Endothelial cell of umbilical vein (primary cell): ENCODE results near the gene DAP3. TPM values are rescaled to one million over a fixed set of nuclear protein-coding genes. Genes with fewer than 3 reads are reported as not detected.
"Not testable (repeated sequence)": the region's sequence is repeated elsewhere in the genome, so short reads cannot be mapped to it uniquely, and the experiment has no call there.

ENCODE experiments used
- BruUV-seq: library from RNA; stranded (reverse); fragments of 400-500 nt; replicated peaks from 2 replicates; lab custom pipeline; 2021; lab: Mats Ljungman, UMichigan
- CTCF ChIA-PET: fragments of 300-600, 350-600 bp; sonication (Branson Sonifier 250); formaldehyde crosslinking; loops from one replicate; lab custom pipeline; 2021; ENCODE audit warnings: antibody characterized with exemption, inconsistent platforms; lab: Charles Lee
- POLR2A ChIA-PET: fragments of 300-600, 350-600 bp; sonication (Branson Sonifier 250); formaldehyde crosslinking; loops from one replicate; lab custom pipeline; 2021; ENCODE audit warnings: antibody characterized with exemption, inconsistent platforms; lab: Charles Lee
- DNase-seq: peaks from one replicate; pipeline ENCODE4 v3.0.0-alpha.2; 2011; ENCODE audit warnings: low read depth, low spot score
- FAIRE-seq: peaks from 2 replicates; lab custom pipeline; 2011; peaks lifted over from hg19 to GRCh38; lab: Jason Lieb, UNC
- H2AFZ ChIP-seq: 2 replicates; pipeline ENCODE4 v1.6.0; 2012; ENCODE audit warnings: low read depth, low read length, control low read depth, inconsistent platforms
- H3K27ac ChIP-seq: 2 replicates; pipeline ENCODE4 v1.5.1; 2011; ENCODE audit warnings: low read depth, mild to moderate bottlenecking, control low read depth, low read length, moderate library complexity; ENCODE audit not compliant: insufficient read depth
- H3K27me3 ChIP-seq, 2 experiments: 2 replicates each; pipeline versions ENCODE4 v1.6.0 to v1.6.1; 2011; ENCODE audit warnings: low read length in 2 of 2, mixed read lengths in 1 of 2; ENCODE audit not compliant: control insufficient read depth in 2 of 2, insufficient read depth in 2 of 2
- H3K36me3 ChIP-seq, 2 experiments: 2 replicates in 1 of 2; 3 replicates in 1 of 2; pipeline ENCODE4 v1.5.1; 2011; ENCODE audit warnings: low read length in 2 of 2, mild to moderate bottlenecking in 1 of 2, moderate library complexity in 1 of 2; ENCODE audit not compliant: control insufficient read depth in 2 of 2, insufficient read depth in 2 of 2; ENCODE audit errors: extremely low read depth in 1 of 2
- H3K4me1 ChIP-seq: 3 replicates; pipeline ENCODE4 v1.5.1; 2011; ENCODE audit warnings: mild to moderate bottlenecking, low read length; ENCODE audit not compliant: control insufficient read depth, insufficient read depth; ENCODE audit errors: extremely low read depth
- H3K4me2 ChIP-seq: 2 replicates; pipeline ENCODE4 v1.6.1; 2011; ENCODE audit warnings: low read length, control low read depth, mixed read lengths; ENCODE audit not compliant: insufficient read depth
- H3K4me3 ChIP-seq, 3 experiments: fragments of 200-600 bp in 1 of 3; sonication (generic), shearing (Covaris generic) in 1 of 3; replicated peaks in 1 of 3; 2 replicates each; pipeline ENCODE4 v1.5.1; 2011 to 2016; ENCODE audit warnings: control low read depth in 3 of 3, low read length in 3 of 3, mild to moderate bottlenecking in 2 of 3, inconsistent platforms in 1 of 3, low read depth in 1 of 3, moderate library complexity in 1 of 3; ENCODE audit not compliant: insufficient read depth in 1 of 3
- H3K79me2 ChIP-seq: 2 replicates; pipeline ENCODE4 v1.6.0; 2012; ENCODE audit warnings: low read length, inconsistent platforms; ENCODE audit not compliant: control insufficient read depth, insufficient read depth
- H3K9ac ChIP-seq: replicated peaks from 2 replicates; pipeline ENCODE3; 2011; ENCODE audit warnings: low read length, control low read depth; ENCODE audit not compliant: insufficient read depth; ENCODE audit errors: extremely low read depth
- H3K9me1 ChIP-seq: replicated peaks from 3 replicates; pipeline ENCODE4 v1.6.0; 2011; ENCODE audit warnings: mild to moderate bottlenecking, low read length; ENCODE audit not compliant: control insufficient read depth, insufficient read depth; ENCODE audit errors: extremely low read depth
- H3K9me3 ChIP-seq: replicated peaks from 2 replicates; pipeline ENCODE4 v1.5.1; 2012; ENCODE audit warnings: low read length, inconsistent platforms; ENCODE audit not compliant: control insufficient read depth, insufficient read depth
- H4K20me1 ChIP-seq: replicated peaks from 2 replicates; pipeline ENCODE3; 2011; ENCODE audit warnings: mild to moderate bottlenecking, low read length; ENCODE audit not compliant: control insufficient read depth, insufficient read depth; ENCODE audit errors: extremely low read depth
- EZH2 ChIP-seq: IDR thresholded peaks from 2 replicates; pipeline ENCODE4 v1.6.1; 2012; ENCODE audit warnings: borderline replicate concordance, low read depth, mild to moderate bottlenecking, moderate library complexity, low read length, inconsistent platforms; ENCODE audit not compliant: severe bottlenecking
- FOS ChIP-seq: IDR thresholded peaks from 2 replicates; pipeline ENCODE4 v1.6.1; 2011; ENCODE audit warnings: mild to moderate bottlenecking, low read length, moderate library complexity, borderline replicate concordance; ENCODE audit not compliant: insufficient read depth
- GATA2 ChIP-seq: IDR thresholded peaks from 2 replicates; pipeline ENCODE4 v1.7.0; 2011; ENCODE audit warnings: low read depth, mild to moderate bottlenecking, moderate library complexity, mixed read lengths, low read length; ENCODE audit not compliant: insufficient read length, insufficient read depth
- JUN ChIP-seq: IDR thresholded peaks from 2 replicates; pipeline ENCODE4 v1.6.1; 2011; ENCODE audit warnings: borderline replicate concordance, low read depth; ENCODE audit not compliant: insufficient read length, insufficient read depth
- MYC ChIP-seq: IDR thresholded peaks from one replicate; pipeline ENCODE4 v1.6.1; 2011; ENCODE audit warnings: mild to moderate bottlenecking, low read depth, low read length
- POLR2A ChIP-seq: IDR thresholded peaks from 2 replicates; pipeline ENCODE4 v1.6.1; 2012; ENCODE audit warnings: low read depth, mild to moderate bottlenecking, control low read depth, low read length
- POLR2AphosphoS5 ChIP-seq: IDR thresholded peaks from 2 replicates; pipeline ENCODE4 v1.6.1; 2012; ENCODE audit warnings: low read depth, mild to moderate bottlenecking, control low read depth, low read length, moderate library complexity; ENCODE audit not compliant: insufficient read depth
- dilution Hi-C: fragments of 300-500 bp; cut with MboI; formaldehyde crosslinking; loops from one replicate; pipeline ENCODE4 v1.15.0; 2019; ENCODE audit warnings: low sequenced_read_pairs; ENCODE audit not compliant: extremely low pct_ligation_motif_present
- intact Hi-C: fragments of 100-400 bp; cut with micrococcal nuclease; formaldehyde crosslinking; loops from one replicate; pipeline ENCODE4 v1.10.0; 2022
- polyA plus RNA-seq, 4 experiments: library from polyadenylated mRNA; depleted of rRNA in 3 of 4; stranded (reverse) in 3 of 4; unstranded in 1 of 4; fragments of >200 nt; gene quantifications; 2 replicates each; pipeline versions ENCODE4 v1.2.1 to v1.2.3, GENCODE V29; 2011 to 2012; ENCODE audit warnings: missing spikeins in 1 of 4
- total RNA-seq: library from RNA; stranded (reverse); gene quantifications from 2 replicates; pipeline ENCODE4 v1.2.3, GENCODE V29; 2021
- TF ChIP-seq, protein P1 (sequence below), 2 donors: IDR thresholded peaks; 1 replicate in 1 of 2; 2 replicates in 1 of 2; pipeline ENCODE4 v1.5.1; 2011; ENCODE audit warnings: low read length in 2 of 2, mild to moderate bottlenecking in 2 of 2, moderate library complexity in 2 of 2, control low read depth in 1 of 2, inconsistent platforms in 1 of 2, low read depth in 1 of 2; ENCODE audit not compliant: insufficient read depth in 1 of 2; ENCODE audit errors: extremely low read depth in 1 of 2
- TF ChIP-seq, protein P2 (sequence below): IDR thresholded peaks from 2 replicates; pipeline ENCODE4 v1.6.1; 2011; ENCODE audit not compliant: insufficient read depth, insufficient read length

DAP3 gene
- total and polyA plus RNA-seq, 2 donors (not counting 3 experiments of a cell fraction or from before 2014, with no cell fraction given): 86.5 to 104 TPM

DNA sequence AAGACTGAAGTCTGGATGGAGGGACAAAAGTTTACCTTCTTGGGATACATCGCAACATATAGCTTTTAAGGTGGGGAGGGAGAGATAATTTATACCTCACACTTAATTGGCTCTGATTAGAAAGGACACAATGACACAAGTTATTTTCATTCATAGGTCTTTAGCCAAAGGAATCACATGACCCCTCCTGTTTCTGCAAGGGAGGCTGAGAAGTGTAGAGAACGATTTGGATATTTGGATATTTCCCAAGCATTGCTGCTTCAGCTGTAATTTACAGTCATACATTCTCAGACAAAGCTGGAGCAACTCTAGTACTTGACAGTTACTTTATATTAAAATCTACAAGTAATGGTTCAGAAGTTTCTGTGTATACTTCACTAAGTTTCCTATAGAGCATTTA is 24.2 kb downstream of the DAP3 start:
- no TSS peak for BruUV-seq
- TF ChIP-seq, protein P1, sequence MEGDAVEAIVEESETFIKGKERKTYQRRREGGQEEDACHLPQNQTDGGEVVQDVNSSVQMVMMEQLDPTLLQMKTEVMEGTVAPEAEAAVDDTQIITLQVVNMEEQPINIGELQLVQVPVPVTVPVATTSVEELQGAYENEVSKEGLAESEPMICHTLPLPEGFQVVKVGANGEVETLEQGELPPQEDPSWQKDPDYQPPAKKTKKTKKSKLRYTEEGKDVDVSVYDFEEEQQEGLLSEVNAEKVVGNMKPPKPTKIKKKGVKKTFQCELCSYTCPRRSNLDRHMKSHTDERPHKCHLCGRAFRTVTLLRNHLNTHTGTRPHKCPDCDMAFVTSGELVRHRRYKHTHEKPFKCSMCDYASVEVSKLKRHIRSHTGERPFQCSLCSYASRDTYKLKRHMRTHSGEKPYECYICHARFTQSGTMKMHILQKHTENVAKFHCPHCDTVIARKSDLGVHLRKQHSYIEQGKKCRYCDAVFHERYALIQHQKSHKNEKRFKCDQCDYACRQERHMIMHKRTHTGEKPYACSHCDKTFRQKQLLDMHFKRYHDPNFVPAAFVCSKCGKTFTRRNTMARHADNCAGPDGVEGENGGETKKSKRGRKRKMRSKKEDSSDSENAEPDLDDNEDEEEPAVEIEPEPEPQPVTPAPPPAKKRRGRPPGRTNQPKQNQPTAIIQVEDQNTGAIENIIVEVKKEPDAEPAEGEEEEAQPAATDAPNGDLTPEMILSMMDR (IDR thresholded peaks at IDR 0.05; ENCODE audit: extremely low read depth in 1 of 2, insufficient read depth in 1 of 2, low read depth in 1 of 2, low read length in 2 of 2): no peak
- no peak for TF ChIP-seq GATA2
- TF ChIP-seq, protein P2, sequence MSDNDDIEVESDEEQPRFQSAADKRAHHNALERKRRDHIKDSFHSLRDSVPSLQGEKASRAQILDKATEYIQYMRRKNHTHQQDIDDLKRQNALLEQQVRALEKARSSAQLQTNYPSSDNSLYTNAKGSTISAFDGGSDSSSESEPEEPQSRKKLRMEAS: no peak
- TF ChIP-seq FOS: no peak
- TF ChIP-seq MYC: no peak
- no peak for TF ChIP-seq POLR2AphosphoS5
- no peak for TF ChIP-seq JUN
- TF ChIP-seq EZH2: no peak
- no peak for TF ChIP-seq POLR2A
- H3K27ac ChIP-seq: no peak overlapping the region
- no peak overlapping the region for H3K4me3 ChIP-seq
- H3K36me3 ChIP-seq: peaks cover 0 to 2% of the 10 kb centered on the region in 2 experiments
- dilution Hi-C loops: no loop called here
- no peaks in the 10 kb centered on the region for H3K4me1 ChIP-seq
- H4K20me1 ChIP-seq: peaks cover 2% of the 10 kb centered on the region
- intact Hi-C loops: no loop called here
- ChIA-PET POLR2A (no interaction called here), CTCF (interaction anchor here (0.6 to 1.2 kb wide), 4 partner anchors 16 to 272 kb away, joined by 3 to 4 read pairs (median 4); no protein-coding TSS in a partner anchor)
- FAIRE-seq (no peak), DNase-seq (no peak)
- H3K9me3 ChIP-seq: no peaks in the 10 kb centered on the region
- H3K4me2 ChIP-seq: no peak overlapping the region
- H3K27me3 ChIP-seq: no peaks in the 10 kb centered on the region
- no peak overlapping the region for H3K9ac ChIP-seq
- H2AFZ ChIP-seq: no peak overlapping the region
- no peaks in the 10 kb centered on the region for H3K9me1 ChIP-seq
- peaks cover 6% of the 10 kb centered on the region for H3K79me2 ChIP-seq

DNA sequence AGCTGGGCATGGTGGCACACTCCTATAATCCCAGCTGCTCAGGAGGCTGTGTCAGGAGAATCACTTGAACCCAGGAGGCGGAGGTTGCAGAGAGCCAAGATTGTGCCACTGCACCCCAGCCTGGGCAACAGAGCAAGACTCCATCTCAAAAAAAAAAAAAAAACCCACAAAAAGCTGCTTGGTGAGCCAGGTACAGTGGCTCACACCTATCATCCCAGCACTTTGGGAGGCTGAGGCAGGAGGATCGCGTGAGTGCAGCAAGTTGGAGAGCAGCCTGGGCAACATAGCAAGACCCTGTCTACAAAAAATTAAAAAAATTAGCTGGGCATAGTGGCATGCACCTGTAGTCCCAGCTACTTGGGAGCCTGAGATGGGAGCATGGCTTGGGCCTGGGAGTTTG is 26.2 kb downstream of the DAP3 start:
- H3K36me3 ChIP-seq, H3K4me1 ChIP-seq, DNase-seq, H4K20me1 ChIP-seq, H2AFZ ChIP-seq, POLR2A ChIA-PET, H3K27ac ChIP-seq, H3K4me3 ChIP-seq, H3K9me1 ChIP-seq, H3K27me3 ChIP-seq, BruUV-seq, H3K4me2 ChIP-seq, FAIRE-seq, H3K9me3 ChIP-seq, intact Hi-C loops, H3K9ac ChIP-seq, dilution Hi-C loops, H3K79me2 ChIP-seq: not testable (repeated sequence)
- CTCF ChIA-PET: interaction anchor here (0.6 to 1.3 kb wide), 4 partner anchors 10 to 344 kb away, joined by 3 to 10 read pairs (median 4); no protein-coding TSS in a partner anchor
